D721Med (cell line): ENCODE data around the gene NUP160.
"Not testable (repeated sequence)": the region's sequence is repeated elsewhere in the genome, so short reads cannot be mapped to it uniquely, and the experiment has no call there.

ENCODE experiments used
- DNase-seq: peaks from one replicate; pipeline ENCODE4 v3.0.0; 2011; ENCODE audit warnings: low spot score; ENCODE audit not compliant: insufficient read length
- FAIRE-seq: peaks from 2 replicates; lab custom pipeline; 2011; peaks lifted over from hg19 to GRCh38; lab: Jason Lieb, UNC
- TF ChIP-seq, protein P1 (sequence below): IDR thresholded peaks from 2 replicates; pipeline ENCODE4 v1.5.1; 2012; ENCODE audit warnings: mild to moderate bottlenecking, control low read depth; ENCODE audit not compliant: insufficient read depth; ENCODE audit errors: missing control alignments

The NUP160 gene

DNA sequence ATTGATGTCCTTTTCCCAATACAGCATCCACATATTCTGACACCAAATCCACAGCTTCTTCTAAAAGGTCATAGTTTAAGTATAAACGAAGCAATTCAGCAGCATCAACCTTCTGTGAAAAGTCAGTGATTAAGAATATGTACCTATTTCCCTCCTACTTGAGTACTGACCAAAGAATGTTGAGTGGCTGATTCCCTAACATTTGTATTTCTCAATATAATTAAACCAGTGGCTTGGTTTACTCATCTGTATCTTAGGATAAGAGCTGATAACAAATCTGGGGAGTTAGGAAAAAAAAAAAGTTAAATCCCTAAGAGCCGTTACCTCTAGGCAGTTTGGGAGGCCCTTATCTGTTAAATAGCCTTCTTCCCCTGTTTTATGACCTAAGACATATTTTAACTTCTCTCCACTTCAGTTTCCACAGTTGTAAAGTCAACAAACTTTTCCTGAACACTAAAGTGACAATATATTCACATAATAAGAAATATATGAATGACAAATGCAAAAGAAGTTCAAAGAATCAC lies 65.0 kb downstream of the NUP160 start:
- TF ChIP-seq, protein P1, sequence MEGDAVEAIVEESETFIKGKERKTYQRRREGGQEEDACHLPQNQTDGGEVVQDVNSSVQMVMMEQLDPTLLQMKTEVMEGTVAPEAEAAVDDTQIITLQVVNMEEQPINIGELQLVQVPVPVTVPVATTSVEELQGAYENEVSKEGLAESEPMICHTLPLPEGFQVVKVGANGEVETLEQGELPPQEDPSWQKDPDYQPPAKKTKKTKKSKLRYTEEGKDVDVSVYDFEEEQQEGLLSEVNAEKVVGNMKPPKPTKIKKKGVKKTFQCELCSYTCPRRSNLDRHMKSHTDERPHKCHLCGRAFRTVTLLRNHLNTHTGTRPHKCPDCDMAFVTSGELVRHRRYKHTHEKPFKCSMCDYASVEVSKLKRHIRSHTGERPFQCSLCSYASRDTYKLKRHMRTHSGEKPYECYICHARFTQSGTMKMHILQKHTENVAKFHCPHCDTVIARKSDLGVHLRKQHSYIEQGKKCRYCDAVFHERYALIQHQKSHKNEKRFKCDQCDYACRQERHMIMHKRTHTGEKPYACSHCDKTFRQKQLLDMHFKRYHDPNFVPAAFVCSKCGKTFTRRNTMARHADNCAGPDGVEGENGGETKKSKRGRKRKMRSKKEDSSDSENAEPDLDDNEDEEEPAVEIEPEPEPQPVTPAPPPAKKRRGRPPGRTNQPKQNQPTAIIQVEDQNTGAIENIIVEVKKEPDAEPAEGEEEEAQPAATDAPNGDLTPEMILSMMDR: no peak
- DNase-seq: no peak
- FAIRE-seq: no peak

DNA sequence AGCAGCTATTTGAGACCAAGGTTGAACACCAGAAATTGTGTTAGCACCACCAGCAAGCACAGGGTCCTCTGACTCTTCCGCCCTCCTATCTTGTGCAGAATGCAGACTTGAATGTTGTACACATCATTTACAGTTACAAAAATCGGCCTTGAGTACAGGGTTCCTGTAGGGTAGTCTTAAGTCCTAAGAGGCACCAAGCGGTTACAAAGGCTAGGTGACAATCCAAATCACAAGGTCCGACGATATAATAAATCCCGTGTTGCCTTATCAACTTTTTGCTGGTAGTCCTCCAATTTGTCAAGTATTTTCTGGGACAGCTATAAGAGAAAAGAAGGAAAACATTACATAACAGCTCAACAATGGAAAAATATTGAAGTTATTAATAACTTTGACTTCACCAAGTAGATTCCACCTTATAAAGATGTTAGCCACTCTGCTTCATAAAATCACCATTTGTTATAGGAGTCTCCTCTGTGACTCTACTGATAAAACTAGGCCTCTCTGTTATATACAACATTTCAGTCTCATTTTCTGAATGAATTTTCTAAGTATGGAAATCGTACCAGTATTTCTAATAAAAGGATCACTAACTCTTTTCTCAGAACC lies 69.2 kb downstream of the NUP160 start:
- DNase-seq: no peak
- no peak for FAIRE-seq
- TF ChIP-seq, protein P1: no peak

DNA sequence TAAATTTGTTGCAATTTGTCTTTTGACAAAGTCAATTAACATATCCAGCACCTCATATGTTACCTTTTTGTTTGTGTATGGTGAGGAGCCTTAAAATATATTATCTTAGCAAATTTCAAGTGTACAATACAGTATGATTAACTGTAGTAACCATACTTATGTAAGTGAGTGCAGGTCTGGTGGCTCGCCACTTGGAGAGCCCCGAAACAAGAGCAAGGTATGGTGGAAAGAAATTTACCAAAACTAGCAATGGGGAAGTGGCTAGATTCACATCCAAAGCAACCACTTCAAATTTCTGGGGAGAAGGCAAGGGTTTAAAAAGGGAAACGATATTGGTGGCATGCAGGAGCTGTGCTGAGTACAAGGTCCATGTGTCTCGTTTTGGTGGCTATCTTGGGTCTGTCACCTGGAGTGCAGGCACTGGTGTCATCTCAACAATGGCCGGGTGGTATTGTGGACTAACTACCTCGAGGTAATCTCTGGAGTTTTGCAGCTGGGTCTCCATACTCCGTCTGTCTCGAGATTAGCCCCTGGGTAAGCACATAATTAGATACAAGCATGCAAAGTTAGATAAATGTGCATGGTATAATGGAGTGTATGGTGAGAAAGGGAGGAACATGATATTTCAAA lies 72.8 kb downstream of the NUP160 start:
- no peak for FAIRE-seq
- peak; percentile 61 for DNase-seq
- TF ChIP-seq, protein P1: no peak

DNA sequence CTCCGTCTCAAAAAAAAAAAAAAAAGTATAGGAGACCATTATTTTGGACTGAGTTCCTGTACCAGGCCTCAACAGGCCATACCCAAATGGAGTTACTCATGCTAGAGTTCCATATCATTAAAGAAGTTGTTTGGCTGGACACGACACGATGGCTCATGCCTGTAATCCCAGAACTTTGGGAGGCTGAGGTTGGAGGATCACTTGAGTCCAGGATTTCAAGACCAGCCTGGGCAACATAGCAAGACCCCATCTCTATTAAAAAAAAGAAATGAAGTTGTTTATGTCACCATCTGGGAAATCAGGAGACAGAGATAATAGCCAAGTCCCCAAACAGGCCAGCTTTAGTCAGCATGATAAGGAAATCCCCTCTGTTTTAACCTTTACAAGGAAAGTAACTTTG lies 74.3 kb downstream of the NUP160 start:
- no peak for DNase-seq
- TF ChIP-seq, protein P1: no peak
- FAIRE-seq: no peak

DNA sequence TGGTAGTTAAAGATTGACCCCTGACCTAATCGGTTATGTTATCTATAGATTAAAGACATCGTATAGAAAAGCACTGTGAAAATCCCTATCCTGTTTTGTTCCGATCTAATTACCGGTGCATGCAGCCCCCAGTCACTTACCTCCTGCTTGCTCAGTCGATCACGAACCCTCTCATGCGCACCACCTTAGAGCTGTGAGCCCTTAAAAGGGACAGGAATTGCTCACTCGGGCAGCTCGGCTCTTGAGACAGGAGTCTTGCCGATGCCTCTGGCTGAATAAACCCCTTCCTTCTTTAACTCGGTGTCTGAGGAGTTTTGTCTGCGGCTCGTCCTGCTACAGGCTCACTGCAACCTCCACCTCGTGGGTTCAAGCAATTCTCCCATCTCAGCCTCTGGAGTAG lies 78.6 kb downstream of the NUP160 start:
- not testable (repeated sequence) for DNase-seq, FAIRE-seq

DNA sequence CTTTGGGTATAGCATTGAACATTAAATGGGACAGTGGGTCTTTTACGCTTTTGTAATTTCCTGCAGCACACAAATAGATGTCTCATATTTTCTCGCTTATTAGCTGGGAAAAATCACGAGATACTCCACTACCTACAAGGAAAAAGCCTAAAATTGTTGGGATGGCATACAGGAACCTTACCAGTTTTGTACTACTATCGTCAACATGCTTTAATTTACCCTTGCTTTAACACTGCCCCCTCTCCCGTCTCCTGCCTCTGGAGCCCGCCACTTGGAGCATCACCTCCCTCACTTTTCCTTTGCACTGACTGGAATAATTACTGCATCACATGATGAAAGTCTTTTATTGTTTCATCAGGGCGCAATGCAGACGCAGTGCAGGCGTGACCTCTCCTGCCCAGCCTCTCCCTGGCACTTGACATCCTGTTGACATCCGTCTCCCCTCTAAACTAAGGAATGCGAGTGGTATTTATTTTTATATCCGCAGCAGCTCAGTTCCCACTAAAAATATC lies 80.0 kb downstream of the NUP160 start:
- no peak for FAIRE-seq
- TF ChIP-seq, protein P1: no peak
- peak; percentile 29 for DNase-seq

DNA sequence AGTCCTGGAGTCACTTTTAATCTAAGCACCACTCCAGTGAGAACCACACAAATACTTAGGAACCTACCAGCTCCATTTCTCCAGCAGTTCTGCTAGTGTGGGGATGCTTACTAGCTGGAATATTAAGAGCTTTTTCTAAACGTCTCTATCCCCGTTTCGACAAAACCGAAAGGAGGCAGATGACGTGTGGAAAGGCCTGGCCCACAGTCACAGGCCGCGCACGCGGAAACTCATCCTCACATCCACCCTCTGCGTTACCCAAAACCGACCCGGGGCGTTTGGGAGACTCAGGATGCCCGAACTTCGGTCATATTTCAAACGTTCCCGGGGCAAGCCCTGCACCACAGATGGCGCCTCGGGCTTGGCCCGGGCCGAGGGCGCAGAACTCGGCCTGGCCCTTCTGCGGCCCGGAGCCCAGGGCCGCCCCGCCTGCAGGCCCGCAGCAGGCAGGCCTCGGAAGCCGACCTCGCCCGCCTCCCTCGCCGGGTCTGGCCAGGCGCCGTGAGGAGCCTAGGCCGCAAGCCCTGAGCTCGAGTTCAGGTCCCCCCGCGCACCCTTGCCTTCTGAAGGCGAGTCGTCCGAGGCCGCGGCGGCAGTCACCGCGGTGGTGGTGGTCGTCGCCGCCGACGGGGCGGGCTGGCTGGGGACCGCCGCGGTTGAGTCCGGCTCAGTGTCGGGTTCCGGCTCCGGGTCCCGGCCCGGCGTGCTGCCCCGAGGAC lies 81.5 kb downstream of the NUP160 start:
- DNase-seq: no peak
- TF ChIP-seq, protein P1: no peak
- FAIRE-seq: no peak
